GM23338 (cell line): ENCODE measurements around the gene ABHD12. TPM values are rescaled to one million over a fixed set of nuclear protein-coding genes. Genes with fewer than 3 reads are reported as not detected.

Experiments
- ATAC-seq: fragments of 200-7000 bp; cut with Tn5 transposase; 3 replicates; pipeline ENCODE4 v1.9.1; 2020
- DNase-seq: peaks from one replicate; pipeline ENCODE4 v3.0.0-alpha.2; 2015; ENCODE audit warnings: low spot score
- H2AFZ ChIP-seq: fragments of 200-600 bp; sonication (generic); 2 replicates; pipeline ENCODE4 v1.8.0; 2016; ENCODE audit warnings: antibody characterized with exemption, mild to moderate bottlenecking, moderate library complexity
- H3F3A ChIP-seq: fragments of 200-600 bp; sonication (generic); replicated peaks from 2 replicates; pipeline ENCODE4 v1.8.0; 2017; ENCODE audit warnings: antibody characterized with exemption, mixed run types, low read depth
- H3K27ac ChIP-seq: fragments of 200-600 bp; sonication (generic); 2 replicates; pipeline ENCODE4 v1.6.1; 2016; ENCODE audit warnings: low read depth
- H3K27me3 ChIP-seq: fragments of 200-600 bp; sonication (generic); 2 replicates; pipeline ENCODE4 v1.8.0; 2016; ENCODE audit warnings: mild to moderate bottlenecking, mixed run types, moderate library complexity; ENCODE audit not compliant: insufficient read depth
- H3K36me3 ChIP-seq: fragments of 200-600 bp; sonication (generic); 2 replicates; pipeline ENCODE4 v1.8.0; 2016; ENCODE audit warnings: mild to moderate bottlenecking; ENCODE audit not compliant: insufficient read depth
- H3K4me1 ChIP-seq: fragments of 200-600 bp; sonication (generic); 2 replicates; pipeline ENCODE4 v1.8.0; 2016; ENCODE audit warnings: mild to moderate bottlenecking, moderate library complexity; ENCODE audit not compliant: insufficient read depth
- H3K4me2 ChIP-seq: fragments of 200-600 bp; sonication (generic); 2 replicates; pipeline ENCODE4 v1.7.1; 2017; ENCODE audit warnings: mixed run types
- H3K4me3 ChIP-seq: fragments of 200-600 bp; sonication (generic); 2 replicates; pipeline ENCODE4 v1.6.1; 2016; ENCODE audit warnings: mixed run types
- H3K79me2 ChIP-seq: fragments of 200-600 bp; sonication (generic); replicated peaks from 2 replicates; pipeline ENCODE4 v1.8.0; 2017; ENCODE audit warnings: mild to moderate bottlenecking; ENCODE audit not compliant: insufficient read depth
- H3K9me2 ChIP-seq: fragments of 200-600 bp; sonication (generic); 2 replicates; pipeline ENCODE4 v1.8.0; 2017; ENCODE audit not compliant: insufficient read depth
- H4K20me1 ChIP-seq: fragments of 200-600 bp; sonication (generic); replicated peaks from 2 replicates; pipeline ENCODE4 v1.8.0; 2017; ENCODE audit warnings: mild to moderate bottlenecking; ENCODE audit not compliant: insufficient read depth
- H3K27ac Mint-ChIP-seq: 2 replicates; pipeline ENCODE4 v1.8.0; 2020; ENCODE audit warnings: inconsistent platforms, mild to moderate bottlenecking, moderate library complexity, mixed read lengths
- H3K27me3 Mint-ChIP-seq: 3 replicates; pipeline ENCODE4 v1.8.0; 2022; ENCODE audit warnings: low read depth, mild to moderate bottlenecking, moderate library complexity, mixed read lengths, inconsistent platforms; ENCODE audit not compliant: insufficient read depth, poor library complexity
- H3K36me3 Mint-ChIP-seq: 3 replicates; pipeline ENCODE4 v1.8.0; 2021; ENCODE audit warnings: low read depth, mild to moderate bottlenecking, inconsistent platforms, moderate library complexity, mixed read lengths
- H3K4me1 Mint-ChIP-seq: 3 replicates; pipeline ENCODE4 v1.8.0; 2020; ENCODE audit warnings: mild to moderate bottlenecking, inconsistent platforms, mixed read lengths
- H3K4me3 Mint-ChIP-seq: 3 replicates; pipeline ENCODE4 v1.8.0; 2021; ENCODE audit warnings: moderate library complexity, mild to moderate bottlenecking, inconsistent platforms, mixed read lengths
- H3K9me3 Mint-ChIP-seq: 3 replicates; pipeline ENCODE4 v1.8.0; 2020; ENCODE audit warnings: moderate library complexity, mild to moderate bottlenecking, inconsistent platforms, mixed read lengths
- EZH2phosphoT487 ChIP-seq: fragments of 200-600 bp; sonication (generic); IDR thresholded peaks from one replicate; pipeline ENCODE4 v1.8.1; 2018; ENCODE audit warnings: antibody characterized with exemption; ENCODE audit not compliant: unreplicated experiment
- JUNB ChIP-seq: IDR thresholded peaks from one replicate; pipeline ENCODE4 v1.6.1; 2016; ENCODE audit warnings: antibody characterized with exemption; ENCODE audit not compliant: unreplicated experiment
- ZNF462 ChIP-seq: fragments of 250-450 bp; sonication (Bioruptor Pico); IDR thresholded peaks from 2 replicates; pipeline ENCODE4 v1.5.0; 2020; ENCODE audit warnings: mild to moderate bottlenecking, moderate library complexity
- polyA plus RNA-seq: library from polyadenylated mRNA; unstranded; fragments of >200 nt; fragmentation: Nextera tagmentation; extraction: Ambion mirVana; gene quantifications from 2 replicates; pipeline ENCODE4 v1.2.1, GENCODE V29; 2016
- total RNA-seq: library from RNA; depleted of rRNA; stranded (reverse); fragments of >200 nt; shearing (Covaris generic); gene quantifications from 2 replicates; pipeline ENCODE4 v1.2.3, GENCODE V29; 2014
- TF ChIP-seq, protein P1 (sequence below): IDR thresholded peaks from 2 replicates; pipeline ENCODE4 v1.6.1; 2016; ENCODE audit warnings: antibody characterized with exemption
- TF ChIP-seq, protein P2 (sequence below): IDR thresholded peaks from one replicate; pipeline ENCODE4 v1.6.1; 2018; ENCODE audit warnings: antibody characterized with exemption; ENCODE audit not compliant: unreplicated experiment

The ABHD12 gene
- total and polyA plus RNA-seq, 2 experiments from 2014 or later = 40.2 to 57.8 TPM

GRCh38 chr20:25351024-25351360 is 39.6 kb downstream of the ABHD12 start (continued):
- TF ChIP-seq ZNF462 (CRISPR knock-in tag) = no peak

GRCh38 chr20:25346349-25346748 is 44.3 kb downstream of the ABHD12 start:
- H3K36me3 ChIP-seq = no peaks in the 10 kb centered on the region
- peaks cover 98% of the 10 kb centered on the region for H3K79me2 ChIP-seq
- no peaks in the 10 kb centered on the region for H3F3A ChIP-seq
- no peaks in the 10 kb centered on the region for H3K27me3 ChIP-seq
- H3K27ac Mint-ChIP-seq = no peak overlapping the region
- peaks cover 9% of the 10 kb centered on the region; the same call in 1 of the 2 replicates for H3K4me1 ChIP-seq
- H3K9me2 ChIP-seq = no peaks in the 10 kb centered on the region
- ATAC-seq (no peak), DNase-seq (no peak)
- H3K36me3 Mint-ChIP-seq = peaks cover 14% of the 10 kb centered on the region
- peaks cover 31% of the 10 kb centered on the region for H4K20me1 ChIP-seq
- no peaks in the 10 kb centered on the region for H3K9me3 Mint-ChIP-seq
- no peak overlapping the region for H3K27ac ChIP-seq
- H3K4me2 ChIP-seq = no peak overlapping the region
- H3K27me3 Mint-ChIP-seq = no peaks in the 10 kb centered on the region
- peaks cover 15% of the 10 kb centered on the region for H3K4me1 Mint-ChIP-seq
- no peak overlapping the region for H2AFZ ChIP-seq
- no peak overlapping the region for H3K4me3 Mint-ChIP-seq
- H3K4me3 ChIP-seq = no peak overlapping the region
- TF ChIP-seq ZNF462 (CRISPR knock-in tag) = no peak
- TF ChIP-seq, protein P1, sequence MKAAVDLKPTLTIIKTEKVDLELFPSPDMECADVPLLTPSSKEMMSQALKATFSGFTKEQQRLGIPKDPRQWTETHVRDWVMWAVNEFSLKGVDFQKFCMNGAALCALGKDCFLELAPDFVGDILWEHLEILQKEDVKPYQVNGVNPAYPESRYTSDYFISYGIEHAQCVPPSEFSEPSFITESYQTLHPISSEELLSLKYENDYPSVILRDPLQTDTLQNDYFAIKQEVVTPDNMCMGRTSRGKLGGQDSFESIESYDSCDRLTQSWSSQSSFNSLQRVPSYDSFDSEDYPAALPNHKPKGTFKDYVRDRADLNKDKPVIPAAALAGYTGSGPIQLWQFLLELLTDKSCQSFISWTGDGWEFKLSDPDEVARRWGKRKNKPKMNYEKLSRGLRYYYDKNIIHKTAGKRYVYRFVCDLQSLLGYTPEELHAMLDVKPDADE = no peak
- TF ChIP-seq, protein P2, sequence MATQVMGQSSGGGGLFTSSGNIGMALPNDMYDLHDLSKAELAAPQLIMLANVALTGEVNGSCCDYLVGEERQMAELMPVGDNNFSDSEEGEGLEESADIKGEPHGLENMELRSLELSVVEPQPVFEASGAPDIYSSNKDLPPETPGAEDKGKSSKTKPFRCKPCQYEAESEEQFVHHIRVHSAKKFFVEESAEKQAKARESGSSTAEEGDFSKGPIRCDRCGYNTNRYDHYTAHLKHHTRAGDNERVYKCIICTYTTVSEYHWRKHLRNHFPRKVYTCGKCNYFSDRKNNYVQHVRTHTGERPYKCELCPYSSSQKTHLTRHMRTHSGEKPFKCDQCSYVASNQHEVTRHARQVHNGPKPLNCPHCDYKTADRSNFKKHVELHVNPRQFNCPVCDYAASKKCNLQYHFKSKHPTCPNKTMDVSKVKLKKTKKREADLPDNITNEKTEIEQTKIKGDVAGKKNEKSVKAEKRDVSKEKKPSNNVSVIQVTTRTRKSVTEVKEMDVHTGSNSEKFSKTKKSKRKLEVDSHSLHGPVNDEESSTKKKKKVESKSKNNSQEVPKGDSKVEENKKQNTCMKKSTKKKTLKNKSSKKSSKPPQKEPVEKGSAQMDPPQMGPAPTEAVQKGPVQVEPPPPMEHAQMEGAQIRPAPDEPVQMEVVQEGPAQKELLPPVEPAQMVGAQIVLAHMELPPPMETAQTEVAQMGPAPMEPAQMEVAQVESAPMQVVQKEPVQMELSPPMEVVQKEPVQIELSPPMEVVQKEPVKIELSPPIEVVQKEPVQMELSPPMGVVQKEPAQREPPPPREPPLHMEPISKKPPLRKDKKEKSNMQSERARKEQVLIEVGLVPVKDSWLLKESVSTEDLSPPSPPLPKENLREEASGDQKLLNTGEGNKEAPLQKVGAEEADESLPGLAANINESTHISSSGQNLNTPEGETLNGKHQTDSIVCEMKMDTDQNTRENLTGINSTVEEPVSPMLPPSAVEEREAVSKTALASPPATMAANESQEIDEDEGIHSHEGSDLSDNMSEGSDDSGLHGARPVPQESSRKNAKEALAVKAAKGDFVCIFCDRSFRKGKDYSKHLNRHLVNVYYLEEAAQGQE = no peak
- TF ChIP-seq JUNB = no peak
- no peak for TF ChIP-seq EZH2phosphoT487
